NAMALWA (cell line): ENCODE results near the gene ERG.

ENCODE experiments used
- DNase-seq: peaks from one replicate; pipeline ENCODE4 v3.0.0-alpha.2; 2015; ENCODE audit warnings: low spot score

ERG gene, protein sequence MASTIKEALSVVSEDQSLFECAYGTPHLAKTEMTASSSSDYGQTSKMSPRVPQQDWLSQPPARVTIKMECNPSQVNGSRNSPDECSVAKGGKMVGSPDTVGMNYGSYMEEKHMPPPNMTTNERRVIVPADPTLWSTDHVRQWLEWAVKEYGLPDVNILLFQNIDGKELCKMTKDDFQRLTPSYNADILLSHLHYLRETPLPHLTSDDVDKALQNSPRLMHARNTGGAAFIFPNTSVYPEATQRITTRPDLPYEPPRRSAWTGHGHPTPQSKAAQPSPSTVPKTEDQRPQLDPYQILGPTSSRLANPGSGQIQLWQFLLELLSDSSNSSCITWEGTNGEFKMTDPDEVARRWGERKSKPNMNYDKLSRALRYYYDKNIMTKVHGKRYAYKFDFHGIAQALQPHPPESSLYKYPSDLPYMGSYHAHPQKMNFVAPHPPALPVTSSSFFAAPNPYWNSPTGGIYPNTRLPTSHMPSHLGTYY

DNA sequence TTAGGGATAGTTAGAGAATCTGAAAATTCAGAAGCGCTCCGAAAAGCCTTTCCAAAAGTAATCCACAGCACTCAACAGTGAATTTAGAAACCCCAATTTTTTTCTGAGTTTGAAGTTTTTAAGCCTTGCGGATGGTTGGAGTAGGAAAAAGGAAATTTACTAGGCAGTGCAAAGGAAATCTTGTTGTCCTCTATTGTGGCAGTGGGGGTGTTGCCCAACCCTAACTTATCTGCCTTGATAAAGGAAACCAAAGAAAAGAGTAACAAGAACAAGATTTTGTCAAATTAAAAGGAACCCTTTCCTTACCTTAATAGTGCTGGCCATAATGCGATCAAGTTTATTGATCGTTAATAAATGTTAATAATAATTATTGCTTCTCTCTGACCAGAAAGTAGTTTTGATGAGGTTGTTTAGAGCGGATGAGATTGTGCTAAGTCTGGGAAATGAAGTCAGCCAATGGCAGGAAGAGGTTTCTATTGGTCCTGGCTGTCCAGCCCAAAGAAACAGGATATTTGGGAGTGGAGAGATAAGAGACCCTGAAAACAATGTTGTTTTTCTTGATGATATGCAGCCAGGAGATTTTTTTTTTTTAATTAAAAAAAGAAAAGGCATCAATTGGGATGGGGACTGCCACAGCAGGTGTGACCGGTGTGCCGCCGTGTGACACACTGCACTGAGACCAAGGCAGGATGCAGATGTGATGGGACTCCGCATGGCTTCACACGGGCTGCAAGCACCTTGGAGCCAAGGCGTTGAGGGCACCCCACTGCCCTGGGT lies at the start of gene ERG:
Gene ERG, minus strand, starts transcription at position 421 of the 777 bp plus-strand sequence. Its CDS starts 97 bp downstream, at position 324.
- no peak for DNase-seq

DNA sequence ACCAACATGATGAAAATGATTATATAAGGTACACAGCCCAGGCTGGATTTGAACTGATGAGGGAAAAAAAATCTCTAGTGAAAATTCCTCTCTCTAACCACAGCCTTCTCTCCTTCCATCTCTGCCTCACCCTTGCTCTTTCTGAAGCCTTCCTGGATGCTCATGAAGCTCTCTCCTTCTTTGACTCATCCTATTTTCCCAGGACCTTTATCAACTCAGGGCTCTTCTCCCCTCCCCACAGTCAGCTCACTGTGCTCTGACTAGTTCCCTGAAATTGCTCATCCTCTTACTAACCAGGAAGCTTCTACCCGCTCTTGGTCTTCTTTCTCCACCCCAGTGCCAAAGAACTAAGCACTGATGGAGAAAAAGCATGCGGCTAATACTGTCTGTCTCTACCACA lies 46.4 kb upstream of the ERG start:
- DNase-seq = no peak

DNA sequence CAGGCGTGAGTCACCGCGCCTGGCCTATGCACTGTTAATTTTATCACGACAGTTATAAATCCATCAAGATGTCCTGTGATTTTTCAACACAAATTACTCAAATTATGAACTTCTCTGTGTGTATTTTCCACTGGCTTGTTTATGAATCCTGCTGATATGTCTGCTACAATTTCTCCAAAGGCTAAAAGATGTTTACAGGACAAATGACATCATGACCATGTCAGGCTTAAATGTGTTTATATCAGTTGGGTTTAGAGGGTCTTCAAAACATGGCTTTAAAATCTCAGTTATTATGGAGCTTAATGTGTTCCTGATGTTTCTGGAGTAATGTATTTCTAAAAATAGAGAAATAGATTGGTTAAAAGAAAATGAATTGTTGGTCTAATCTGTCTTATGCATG lies 44.0 kb upstream of the ERG start:
- DNase-seq = no peak

DNA sequence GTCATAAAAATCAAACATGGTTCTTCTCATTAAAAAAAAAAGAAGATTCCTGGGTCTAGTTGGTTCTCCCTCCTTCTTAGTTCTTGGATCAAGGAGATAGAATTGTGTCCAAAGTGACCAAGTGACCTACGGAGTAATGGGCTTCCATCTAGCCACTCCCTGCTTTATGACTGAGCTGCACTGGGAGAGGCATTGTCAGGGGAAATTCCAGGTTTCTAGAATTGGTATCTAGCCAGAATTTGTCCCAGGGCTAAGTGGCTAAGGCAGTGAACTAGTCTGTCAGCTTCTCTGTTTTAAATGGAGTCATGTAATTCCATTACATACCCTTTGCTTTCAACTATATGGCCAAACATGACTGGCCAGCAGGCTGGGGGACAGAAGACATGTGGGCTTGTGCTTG lies 40.1 kb upstream of the ERG start:
- DNase-seq = no peak

DNA sequence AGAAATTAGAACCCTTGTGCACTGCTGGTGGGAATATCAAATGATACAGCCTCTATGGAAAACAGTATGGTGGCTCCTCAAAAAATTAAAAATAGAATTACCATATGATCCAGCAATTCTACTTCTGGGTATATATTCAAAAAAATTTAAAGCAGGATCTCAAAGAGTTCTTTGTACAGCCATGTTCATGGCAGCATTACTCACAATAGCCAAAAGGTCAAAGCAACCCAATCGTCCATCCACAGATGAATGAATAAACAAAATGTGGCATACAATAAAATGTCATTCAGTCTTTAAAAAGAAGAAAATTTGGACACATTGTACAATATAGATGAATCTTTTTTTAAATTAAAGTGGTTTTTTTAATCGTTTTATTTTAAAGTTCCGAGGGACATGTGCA lies 36.3 kb upstream of the ERG start:
- DNase-seq = no peak

DNA sequence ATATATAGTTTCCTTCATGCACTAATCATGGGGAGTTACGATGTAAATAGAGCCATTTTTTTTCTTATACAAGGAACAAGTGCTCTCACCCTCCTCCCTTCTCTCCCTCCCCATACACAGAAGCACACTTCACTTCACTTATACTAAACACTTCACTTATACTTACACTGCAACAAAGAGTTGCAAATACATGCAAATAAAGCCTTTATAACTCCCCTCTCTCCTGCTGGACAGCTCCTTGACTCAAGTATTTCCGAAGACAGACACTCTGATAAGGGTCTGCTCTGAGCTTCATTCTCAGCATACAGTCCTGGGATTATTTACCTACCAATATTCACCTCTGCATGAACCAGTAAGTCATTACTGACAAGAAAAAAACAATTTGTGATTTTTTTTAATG lies 35.6 kb upstream of the ERG start:
- DNase-seq = no peak

DNA sequence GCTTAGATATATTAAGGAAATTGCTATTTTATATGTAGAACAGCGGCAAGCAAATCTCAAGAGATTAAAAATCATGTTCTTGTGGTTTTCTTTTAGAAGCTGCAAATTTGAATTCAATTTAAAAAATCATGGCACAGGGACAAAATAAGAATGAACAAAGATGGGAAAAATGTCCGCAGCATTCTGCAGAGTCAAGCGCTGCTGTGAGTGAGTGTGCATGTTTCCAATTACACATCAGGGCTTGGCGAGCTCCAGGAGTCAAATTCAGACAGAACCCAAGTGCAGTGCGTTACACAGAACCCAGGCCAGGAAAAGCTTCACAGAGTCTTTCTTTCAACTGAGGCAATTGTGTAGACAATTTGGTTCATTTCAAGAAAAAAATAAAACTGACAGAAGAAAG lies 33.3 kb upstream of the ERG start:
- no peak for DNase-seq

DNA sequence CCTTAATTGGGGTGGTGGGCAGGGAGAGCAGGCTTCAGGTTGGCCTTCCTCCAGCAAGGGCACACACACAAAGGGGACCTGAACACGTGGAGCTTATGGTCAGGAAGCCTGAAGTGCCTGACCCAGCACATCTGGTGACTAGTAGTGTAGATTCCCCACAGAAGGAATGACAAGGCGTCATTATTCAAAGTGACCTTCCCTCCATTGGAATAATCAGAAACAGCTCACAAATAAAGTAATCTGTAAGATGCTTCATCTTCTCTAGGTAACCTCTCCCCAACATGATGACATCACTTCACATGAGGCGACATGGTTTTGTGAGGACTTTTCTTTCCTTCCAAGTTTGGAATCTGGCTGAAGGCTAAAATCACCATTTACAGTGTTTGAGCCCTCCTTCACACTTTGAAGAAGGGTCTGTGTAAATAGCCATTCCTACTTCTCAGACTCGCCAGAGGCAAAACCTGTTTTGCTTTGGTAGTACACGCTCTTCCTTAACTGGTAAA lies 32.8 kb upstream of the ERG start:
- no peak for DNase-seq

DNA sequence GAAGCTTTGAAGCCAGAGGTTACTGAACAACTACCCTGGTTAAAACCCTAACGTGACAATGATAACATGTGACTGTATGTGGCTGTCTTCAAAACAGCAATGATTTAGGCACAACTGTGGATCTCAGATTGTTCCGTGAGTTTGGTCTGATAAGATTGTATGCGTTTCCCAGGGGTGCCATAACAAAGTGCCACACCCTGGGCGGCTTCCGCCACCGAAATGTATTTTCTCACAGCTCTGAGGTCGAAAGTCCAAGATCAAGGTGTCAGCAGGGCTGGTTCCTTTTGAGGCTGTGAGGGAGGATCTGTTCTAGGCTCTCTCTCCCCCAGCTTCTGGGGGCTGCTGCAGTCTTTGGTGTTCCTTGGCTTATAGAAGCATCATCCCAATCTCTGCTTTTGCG lies 29.5 kb upstream of the ERG start:
- DNase-seq = no peak

DNA sequence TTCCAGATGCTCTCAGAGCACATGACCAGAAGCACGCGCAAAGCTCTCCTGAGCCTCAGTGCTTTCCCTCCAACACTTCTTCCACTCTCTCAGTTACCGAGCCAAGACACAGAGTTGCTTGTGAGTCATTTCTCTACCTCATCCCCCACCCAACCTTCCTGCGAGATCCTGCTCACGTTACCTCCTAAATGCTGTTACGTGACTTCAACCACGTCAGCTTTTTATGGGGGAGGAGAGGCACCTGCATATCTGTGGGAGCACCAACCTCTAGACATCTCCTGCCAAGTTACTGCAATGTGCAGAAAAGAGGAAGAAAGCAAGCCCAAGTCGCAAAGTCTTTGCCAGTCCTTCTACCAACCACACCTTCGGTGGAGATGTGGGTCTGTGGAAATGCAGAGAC lies 27.2 kb upstream of the ERG start:
- DNase-seq = no peak

DNA sequence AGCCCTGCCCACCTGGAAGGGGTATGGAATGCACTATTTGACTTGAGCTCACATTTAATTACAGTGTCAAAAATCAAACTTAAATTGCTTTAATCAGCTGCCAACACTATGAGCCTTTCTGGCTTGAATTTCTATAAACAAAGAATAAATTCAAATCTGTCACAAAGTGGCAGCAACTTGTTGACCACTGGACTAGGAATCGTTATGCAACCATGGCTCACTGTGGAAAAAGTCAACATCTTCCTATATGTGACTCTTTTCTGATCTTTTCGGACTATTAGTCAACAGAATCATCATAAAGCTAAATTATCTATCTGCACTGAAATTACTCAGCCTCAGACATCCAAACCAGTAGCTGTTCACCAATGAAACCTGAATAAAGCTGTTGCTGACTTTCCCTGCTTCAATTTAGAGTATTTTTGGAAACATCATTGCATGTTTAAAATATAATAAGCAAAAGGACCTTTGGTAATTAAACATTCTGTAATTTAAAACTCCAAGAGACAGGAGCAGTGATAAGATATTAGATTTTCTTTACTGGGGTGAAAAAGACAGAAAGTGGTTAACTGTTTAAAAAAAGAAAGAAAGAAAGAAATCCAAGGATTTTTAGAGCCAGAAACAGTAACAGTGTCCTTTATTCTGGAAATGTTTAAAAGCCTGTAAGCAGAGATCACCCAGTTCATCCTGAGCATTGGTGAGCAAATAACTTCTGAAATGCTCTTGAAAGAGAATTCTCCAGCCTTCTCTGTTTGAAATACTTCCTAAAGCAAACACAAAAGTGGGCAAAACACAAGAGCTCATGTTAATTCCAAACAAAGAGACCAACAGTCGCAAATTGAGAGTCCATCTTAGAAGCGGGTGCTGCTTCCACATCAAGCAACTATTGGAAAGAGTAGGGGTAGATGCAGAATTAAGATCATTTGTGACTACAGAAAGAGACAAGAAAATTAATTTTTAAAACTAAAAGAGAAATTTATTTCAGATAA lies 26.2 kb upstream of the ERG start:
- DNase-seq = no peak

DNA sequence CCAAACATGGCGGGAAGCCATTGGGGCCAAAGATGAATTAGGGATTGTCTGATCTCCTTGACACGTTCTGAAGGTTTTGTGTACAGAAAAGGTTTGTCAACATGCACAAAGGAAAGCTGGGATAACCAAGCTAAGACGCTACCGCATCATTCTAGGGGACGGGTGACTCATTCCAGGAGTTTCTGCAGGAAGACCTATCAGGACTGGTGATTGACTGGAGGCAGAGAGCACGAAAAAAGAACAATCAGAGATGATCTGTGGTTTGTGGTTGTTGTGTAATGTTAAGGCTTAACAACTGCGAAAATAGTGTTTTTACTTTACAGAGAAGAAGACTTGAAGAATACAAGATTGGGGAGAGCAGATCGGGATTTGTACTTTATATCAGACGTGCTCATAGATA lies 22.2 kb upstream of the ERG start:
- DNase-seq = no peak

DNA sequence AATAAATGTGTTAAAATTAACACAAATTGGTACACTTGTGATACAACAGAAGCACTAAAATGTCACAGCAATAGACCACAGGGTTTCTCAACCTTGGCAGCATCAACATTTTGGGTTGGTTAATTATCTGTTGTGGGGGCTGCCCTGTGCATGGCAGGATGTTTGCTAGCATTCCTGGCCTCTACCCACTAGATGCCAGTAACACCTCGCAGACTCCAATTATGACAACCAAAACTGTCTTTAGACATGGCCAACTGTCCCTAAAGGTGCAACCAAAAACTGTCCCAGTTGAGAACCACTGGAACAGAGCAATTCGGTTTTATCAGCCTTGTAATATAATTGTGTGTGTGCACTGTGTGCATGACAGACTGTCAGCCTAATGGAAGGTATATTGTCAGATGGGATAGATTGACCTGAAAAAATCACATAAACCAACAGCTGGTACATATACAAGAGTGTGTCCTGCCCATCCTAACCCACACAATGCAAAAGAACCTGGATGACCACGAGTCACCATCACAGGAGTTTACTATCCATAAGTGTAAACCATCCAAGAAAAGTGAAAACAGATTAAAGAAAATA lies 13.5 kb upstream of the ERG start:
- no peak for DNase-seq

DNA sequence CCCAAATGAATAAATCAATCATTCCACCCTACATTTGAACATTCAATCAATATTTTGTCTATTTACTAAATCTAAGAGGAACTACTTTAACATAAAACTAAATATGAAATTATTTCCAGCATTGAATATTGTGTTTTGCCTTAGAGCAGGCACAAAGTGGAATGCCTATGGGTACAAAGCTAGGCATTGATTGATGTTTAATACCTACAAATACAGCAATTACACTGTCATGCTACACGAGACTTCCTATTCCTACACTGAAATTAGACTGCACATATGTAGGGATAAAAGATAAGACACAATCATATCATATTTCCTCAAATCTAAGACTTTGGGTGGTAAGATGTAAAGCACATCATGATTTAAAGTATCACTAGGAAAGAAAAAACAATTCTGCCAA lies 12.9 kb upstream of the ERG start:
- DNase-seq = no peak

DNA sequence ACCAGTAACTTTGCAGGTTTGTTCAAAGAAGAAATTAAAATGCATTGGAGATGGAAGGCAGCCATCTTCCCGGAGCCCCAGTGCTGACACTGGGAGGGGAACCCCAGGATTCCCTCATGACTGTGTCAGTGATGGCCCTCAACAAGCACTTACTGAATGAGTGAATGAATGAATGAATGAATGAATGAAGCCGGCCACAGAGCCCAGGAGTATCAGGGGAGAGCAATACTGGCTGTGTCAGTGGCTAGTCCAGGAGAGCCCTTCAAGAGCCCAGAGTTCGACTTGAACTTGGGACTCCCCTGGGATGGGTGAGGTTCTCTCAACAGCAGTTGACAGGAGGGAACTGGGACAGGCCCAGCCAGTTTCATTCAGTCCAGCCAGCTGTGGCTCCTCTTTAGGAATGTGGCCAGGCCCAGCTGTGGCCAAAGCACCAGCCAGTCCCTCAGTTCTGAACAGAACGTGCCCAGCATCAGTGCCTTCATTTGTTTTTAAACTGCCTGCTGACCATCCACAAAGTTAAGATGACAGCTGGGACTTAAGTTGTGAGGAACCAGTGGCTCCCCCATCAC lies 9.2 kb upstream of the ERG start:
- no peak for DNase-seq

DNA sequence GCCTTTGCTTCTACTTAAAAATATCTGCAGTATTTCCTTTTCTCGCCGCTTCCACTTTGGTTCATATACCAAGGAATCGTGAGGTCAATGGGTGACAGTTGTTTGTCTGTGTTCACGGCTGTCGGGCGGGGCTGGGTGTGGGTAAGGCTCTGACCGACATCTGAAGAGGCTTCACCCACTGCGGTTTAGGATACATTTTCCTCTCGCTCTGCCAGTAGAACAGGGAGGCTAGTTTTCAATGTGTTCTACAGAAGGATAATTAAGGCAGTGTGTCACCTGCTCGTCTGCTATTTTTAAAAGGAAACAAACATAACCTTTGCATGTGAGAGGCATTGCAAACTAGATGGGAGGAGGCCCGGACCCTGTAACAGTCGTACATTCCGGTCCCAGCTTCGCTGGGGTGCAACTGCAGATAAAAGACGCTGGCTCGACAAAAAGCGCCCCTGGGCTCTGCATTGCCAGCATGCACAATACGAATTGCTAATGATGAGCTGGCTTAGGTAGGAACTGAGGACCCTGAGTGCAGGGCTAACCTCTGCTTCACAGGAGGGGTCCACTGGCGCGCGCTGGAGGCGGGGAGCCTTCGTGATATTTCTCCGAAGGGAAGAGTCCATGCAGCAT lies 8.5 kb upstream of the ERG start:
- DNase-seq = no peak

DNA sequence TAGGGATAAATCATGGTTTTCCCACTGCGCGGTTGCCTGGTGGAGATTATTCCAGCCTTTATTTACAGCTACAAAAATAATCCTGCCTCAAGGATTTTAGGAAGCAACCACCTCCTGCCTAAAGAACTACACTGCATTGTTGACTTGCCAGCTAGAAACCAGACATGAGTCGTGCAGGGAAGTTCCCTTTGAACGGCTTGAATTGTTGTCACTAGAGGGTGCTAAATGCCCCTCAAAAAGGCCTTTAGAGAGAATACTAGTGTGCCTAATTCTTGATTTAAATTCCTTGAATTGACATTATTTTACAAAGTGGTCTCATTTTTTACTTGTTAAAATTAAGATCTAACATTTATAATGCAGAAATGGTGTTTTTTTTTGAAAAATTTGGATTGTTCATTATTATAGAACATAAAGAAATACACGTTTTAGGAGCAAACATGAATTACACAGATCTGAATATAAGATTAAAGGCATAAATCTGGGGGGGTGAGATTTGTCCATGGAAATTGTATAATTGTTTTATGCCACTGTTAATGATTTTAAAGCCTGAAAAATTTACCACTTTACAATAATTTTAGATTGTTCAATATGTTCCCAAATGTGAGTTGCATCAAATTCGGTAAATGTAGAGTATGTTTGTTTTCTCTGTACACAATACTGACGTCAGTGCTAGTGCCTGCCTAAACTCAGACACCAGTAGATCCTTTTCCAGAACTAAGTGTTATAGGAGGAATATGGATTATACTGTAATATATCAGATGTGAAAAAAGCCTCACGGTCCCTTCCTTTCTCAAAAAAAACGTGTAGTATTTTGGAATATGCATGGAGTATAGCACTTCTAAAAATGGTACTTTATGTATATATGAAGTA lies 7.6 kb upstream of the ERG start:
- DNase-seq = peak; percentile 66

DNA sequence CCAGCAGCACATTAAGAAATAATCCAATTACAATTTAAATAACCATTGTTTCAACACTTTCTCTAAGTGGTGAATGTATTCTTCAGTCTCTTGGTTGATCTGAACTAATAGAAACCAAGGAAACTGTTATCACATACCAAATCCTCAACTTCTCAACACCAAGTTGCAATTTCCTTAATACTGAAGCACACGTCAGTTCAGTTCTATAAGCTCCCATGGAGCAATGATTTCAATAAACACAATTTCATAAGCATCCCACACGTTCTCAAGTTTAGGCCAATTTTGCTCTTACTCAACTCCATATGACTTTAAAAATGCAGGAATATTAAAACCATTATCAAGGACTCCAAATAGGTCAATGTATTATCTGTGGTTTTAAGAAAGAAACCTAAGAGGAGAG lies 5.8 kb upstream of the ERG start:
- DNase-seq = no peak

DNA sequence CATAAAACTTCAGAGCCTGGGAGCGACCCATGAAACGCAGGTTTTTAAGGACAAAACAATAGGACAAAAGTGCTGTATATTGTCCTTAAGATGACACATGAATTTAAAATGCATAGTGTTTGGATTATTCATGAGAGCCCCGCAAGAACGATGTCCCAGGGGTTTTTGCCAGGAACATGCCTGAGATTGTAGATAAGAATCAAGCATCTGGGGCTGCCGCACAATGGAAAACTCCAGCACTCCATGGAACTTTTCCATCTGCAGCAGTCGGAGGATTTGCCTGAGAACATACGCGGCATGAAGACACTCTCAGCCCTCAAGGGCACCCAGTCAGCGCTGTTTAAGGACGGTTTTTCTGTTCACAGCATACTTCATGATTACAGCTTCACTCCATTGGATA lies 5.3 kb upstream of the ERG start:
- no peak for DNase-seq

DNA sequence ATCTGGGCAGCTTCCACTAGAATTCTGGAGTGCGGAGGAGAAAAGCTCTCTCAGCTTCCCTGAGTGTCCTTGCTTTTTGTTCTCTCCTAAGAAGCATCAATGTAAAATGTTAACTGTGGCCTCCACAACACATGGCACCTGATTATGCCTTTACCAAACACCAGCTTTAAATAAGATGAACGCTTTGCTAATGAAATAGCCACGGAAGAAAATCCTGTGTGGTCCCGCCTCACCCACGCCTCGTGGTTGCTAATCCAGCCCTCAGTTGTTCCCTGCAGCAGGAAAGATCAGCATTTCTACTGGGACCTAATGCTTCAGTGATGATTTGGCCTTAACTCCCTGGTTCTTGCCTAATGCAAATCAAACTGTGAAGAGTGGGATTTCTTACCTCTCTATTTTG lies 1.8 kb upstream of the ERG start:
- DNase-seq = no peak
